H1 (cell line): ENCODE measurements around the gene SUPT4H1. TPM values are rescaled to one million over a fixed set of nuclear protein-coding genes. Genes with fewer than 3 reads are reported as not detected.

Experiments
- BRCA1 ChIP-seq: IDR thresholded peaks from 2 replicates; pipeline ENCODE4 v1.6.1; 2012; ENCODE audit warnings: low read depth, low read length, improper control_type of control experiment
- CHD2 ChIP-seq: IDR thresholded peaks from 2 replicates; pipeline ENCODE4 v1.6.1; 2012; ENCODE audit warnings: low read length, improper control_type of control experiment
- CREB1 ChIP-seq: IDR thresholded peaks from 2 replicates; pipeline ENCODE4 v1.6.1; 2012; ENCODE audit warnings: inconsistent platforms
- CTBP2 ChIP-seq: IDR thresholded peaks from 2 replicates; pipeline ENCODE4 v1.7.0; 2011; ENCODE audit warnings: borderline replicate concordance, mild to moderate bottlenecking, moderate library complexity, mixed read lengths, low read length; ENCODE audit not compliant: insufficient read depth, insufficient read length
- MAX ChIP-seq: IDR thresholded peaks from 2 replicates; pipeline ENCODE4 v1.6.1; 2012; ENCODE audit warnings: inconsistent platforms
- PHF8 ChIP-seq: fragments of 200-600 bp; sonication (generic); conservative IDR thresholded peaks from 2 replicates; pipeline ENCODE4 v1.7.1; 2012; ENCODE audit warnings: low read depth, mild to moderate bottlenecking, inconsistent platforms, low read length, moderate library complexity
- POLR2AphosphoS5 ChIP-seq: IDR thresholded peaks from 2 replicates; pipeline ENCODE4 v1.6.1; 2011; ENCODE audit warnings: low read depth, low read length
- RNF2 ChIP-seq: fragments of 200-900, 300-1000 bp; sonication (generic); IDR thresholded peaks from 2 replicates; pipeline ENCODE4 v1.7.1; 2016; ENCODE audit warnings: borderline replicate concordance, low read depth, mild to moderate bottlenecking, antibody characterized with exemption, low read length; ENCODE audit not compliant: poor library complexity, severe bottlenecking; ENCODE audit errors: missing control alignments
- RXRA ChIP-seq: IDR thresholded peaks from 2 replicates; pipeline ENCODE4 v1.6.1; 2011; ENCODE audit warnings: low read depth, mild to moderate bottlenecking, low read length, moderate library complexity; ENCODE audit not compliant: insufficient read depth
- SAP30 ChIP-seq: fragments of 300-600 bp; sonication (generic); IDR thresholded peaks from 2 replicates; pipeline ENCODE4 v1.7.1; 2012; ENCODE audit warnings: low read length, moderate library complexity, mild to moderate bottlenecking, inconsistent platforms; ENCODE audit not compliant: insufficient read depth, insufficient replicate concordance
- SIN3A ChIP-seq, 2 experiments: IDR thresholded peaks in 1 of 2; conservative IDR thresholded peaks in 1 of 2; 2 replicates each; pipeline ENCODE4 v1.6.1; 2011 to 2012; ENCODE audit warnings: low read length in 2 of 2, improper control_type of control experiment in 1 of 2, low read depth in 1 of 2, mild to moderate bottlenecking in 1 of 2
- SUZ12 ChIP-seq: fragments of 200-600 bp; sonication (generic); IDR thresholded peaks from 2 replicates; pipeline ENCODE4 v1.6.1; 2012; ENCODE audit warnings: mild to moderate bottlenecking, inconsistent platforms, low read length, moderate library complexity, mixed read lengths
- USF2 ChIP-seq: IDR thresholded peaks from 2 replicates; pipeline ENCODE4 v1.6.1; 2011; ENCODE audit warnings: low read length, improper control_type of control experiment
- polyA plus RNA-seq, 7 experiments: library from polyadenylated mRNA; depleted of rRNA in 3 of 7; stranded (reverse) in 5 of 7; unstranded in 2 of 7; fragments of >200 nt in 5 of 7; fragments of 200-250 nt in 2 of 7; gene quantifications; 1 replicate in 5 of 7; 2 replicates in 1 of 7; 4 replicates in 1 of 7; pipeline versions ENCODE4 v1.2.1 to v1.2.3, GENCODE V29; 2011 to 2013; ENCODE audit warnings: missing spikeins in 2 of 7, mixed read lengths in 2 of 7
- total RNA-seq: library from RNA; stranded (reverse); fragmentation: NEBNext Ultra II Directional; extraction: Animal tissue kit (Norgen Biotek cat#: 25700); gene quantifications from 2 replicates; pipeline ENCODE4 v1.2.1, GENCODE V29; 2021

The SUPT4H1 gene
- total and polyA plus RNA-seq, 2 of the 8 experiments (the other 6 are each of a cell fraction or from before 2014, with no cell fraction given) = 112 to 143 TPM

GRCh38 chr17:58333736-58334207 is 18.2 kb downstream of the SUPT4H1 start (continued):
- TF ChIP-seq USF2 (no peak), MAX (no peak), SAP30 (no peak), CREB1 (no peak), BRCA1 (no peak), SUZ12 (no peak), CHD2 (no peak), SIN3A (conservative IDR thresholded peaks at IDR 0.05 in 1 of 2, IDR thresholded peaks at IDR 0.05 in 1 of 2; ENCODE audit: low read depth in 1 of 2, low read length in 2 of 2) (no peak), POLR2AphosphoS5 (no peak), RNF2 (no peak), RXRA (no peak), CTBP2 (no peak), PHF8 (no peak)
